GF-D8 (cell line): ENCODE measurements around the gene KIAA1614.

Experiments used
- DNase-seq: peaks from one replicate; lab custom pipeline; 2025; lab: John Stamatoyannopoulos, UW

The KIAA1614 gene

DNA sequence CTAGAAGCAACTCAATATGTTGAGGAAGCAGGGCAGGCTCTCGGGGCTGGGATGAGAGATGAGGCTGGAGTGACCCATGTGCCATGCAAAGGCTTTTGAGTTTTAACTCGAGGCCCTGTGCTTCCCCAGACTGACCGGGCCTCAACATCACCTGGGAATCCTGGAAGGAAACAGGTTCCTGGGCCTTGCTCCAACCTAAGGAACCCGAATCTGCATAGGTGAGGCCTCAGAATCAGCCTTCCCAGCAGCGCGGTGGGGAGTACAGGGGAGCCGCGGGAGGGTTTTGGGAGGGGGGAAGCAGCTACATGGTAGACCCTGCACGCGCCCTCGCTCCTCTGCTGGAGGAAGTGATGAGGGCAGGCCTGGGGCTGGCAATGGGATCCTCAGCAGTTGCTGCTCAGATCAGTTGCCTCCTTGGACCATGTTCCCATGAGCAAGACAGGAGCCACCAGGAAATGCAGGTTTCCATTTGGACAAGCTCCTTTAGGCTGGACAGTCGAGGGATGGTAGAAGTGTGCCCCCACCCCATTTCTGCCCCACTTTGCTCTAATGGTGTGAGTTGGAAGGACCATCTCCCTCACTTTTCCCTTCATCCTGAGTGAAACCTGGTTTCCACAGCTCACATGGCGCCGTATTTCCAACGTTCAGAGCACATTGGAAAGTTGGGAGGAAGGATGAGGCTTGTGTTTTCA, 4.5 kb upstream of the KIAA1614 start:
- no peak for DNase-seq

GRCh38 chr1:180909005-180909414, 3.7 kb upstream of the KIAA1614 start:
- no peak for DNase-seq

DNA sequence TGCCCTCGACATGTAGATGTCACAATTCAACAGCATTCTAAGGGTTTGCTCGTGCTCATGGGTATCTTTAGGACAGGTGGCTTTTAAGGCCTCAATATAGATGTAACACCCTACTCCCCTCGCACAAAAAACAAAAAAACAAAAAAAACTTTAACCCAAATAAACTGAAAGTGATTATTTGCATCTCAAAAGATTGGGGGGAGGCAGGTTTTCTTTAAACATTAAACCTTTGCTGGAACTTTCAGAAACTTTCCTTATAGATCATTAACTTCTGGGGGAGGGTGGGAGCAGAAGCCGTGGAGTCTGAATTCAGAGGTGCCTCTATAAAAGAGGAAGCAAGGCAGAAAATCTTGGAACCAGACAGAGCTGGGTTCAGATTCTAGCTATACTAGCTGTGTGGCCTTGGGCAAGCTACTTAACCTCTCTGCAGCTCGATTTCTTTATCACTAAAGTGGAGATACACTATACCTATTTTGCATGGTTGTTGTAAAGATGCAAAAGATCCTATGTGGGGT, 3.2 kb upstream of the KIAA1614 start:
- DNase-seq, result no peak

DNA sequence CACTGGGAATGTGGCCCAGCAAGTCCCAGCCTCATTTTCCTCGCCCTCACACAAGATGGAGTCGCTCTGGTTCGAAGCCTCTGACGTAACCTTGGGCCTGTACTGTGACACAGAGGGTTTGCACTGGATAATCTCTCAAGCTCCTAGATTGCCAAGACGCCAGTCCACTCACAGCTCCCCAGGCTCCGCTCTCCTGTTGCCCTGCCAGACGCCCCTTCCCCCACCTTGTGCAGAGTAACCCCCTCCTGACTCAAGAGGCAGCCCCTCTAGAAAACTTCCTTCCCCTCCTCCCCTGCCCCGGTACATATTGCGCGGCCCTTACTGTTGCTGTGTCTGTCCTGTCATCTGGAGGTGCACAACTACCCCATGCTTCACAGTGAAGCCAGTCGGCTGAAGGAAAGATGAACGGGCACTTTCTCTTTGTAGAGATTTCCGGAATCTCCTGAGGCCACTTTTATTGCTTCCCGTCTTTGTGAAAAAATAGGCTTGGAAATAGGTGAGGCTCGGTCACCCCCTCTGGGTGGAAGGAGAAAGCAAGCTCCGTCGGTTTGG, 981 bp upstream of the KIAA1614 start:
- no peak for DNase-seq

DNA sequence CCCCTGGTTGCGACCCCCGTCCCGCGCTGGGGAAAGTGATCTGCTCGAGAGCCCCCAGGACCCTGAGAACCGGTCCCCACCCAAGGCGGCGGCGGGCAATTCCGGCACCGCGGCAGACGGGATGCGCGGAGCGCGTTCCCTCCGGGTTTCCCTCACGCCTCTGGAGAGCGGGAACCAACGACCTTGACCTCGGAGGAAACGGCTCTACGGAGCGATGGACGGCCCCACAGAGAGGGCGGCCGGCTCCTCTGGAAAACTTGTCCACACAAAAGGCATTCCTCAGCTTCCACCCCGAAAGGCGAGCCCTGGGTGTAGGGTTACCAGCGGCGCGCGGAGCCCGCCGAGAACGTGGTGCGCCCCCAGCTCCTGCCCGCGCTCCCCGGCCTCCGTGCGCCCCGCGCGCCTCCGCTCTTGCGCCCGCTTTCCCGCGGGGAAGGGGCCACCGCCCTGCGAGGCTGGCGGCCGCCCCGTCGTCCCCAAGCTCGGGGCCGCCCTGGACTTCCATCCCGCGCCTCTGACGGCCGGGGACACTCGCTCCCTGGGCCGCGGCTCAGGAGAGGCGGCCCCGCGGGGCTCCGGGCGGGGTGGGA, 391 bp upstream of the KIAA1614 start:
- no peak for DNase-seq

DNA sequence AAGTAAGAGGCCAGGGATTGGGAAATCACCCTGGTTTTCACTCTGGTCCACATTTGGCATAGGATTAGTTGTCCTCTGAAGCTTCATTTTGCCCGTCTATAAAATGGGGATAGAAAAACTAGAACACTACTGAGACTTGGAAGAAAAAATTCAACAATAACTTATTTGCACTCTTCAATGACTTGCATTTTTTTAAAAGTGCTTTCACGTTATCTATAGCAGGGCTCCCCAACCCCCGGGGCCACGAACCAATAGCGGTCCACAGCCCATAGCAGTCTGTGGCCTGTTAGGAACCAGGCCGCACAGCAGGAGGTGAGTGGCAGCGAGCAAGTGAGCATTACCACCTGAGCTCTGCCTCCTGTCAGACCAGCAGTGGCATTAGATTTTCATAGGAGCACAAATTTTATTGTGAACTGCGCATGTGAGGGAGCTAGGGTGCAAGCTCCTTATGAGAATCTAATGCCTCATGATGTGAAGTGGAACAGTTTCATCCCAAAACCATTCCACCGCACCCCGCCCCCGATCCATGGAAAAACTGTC, 2.8 kb downstream of the KIAA1614 start:
- DNase-seq, result no peak

DNA sequence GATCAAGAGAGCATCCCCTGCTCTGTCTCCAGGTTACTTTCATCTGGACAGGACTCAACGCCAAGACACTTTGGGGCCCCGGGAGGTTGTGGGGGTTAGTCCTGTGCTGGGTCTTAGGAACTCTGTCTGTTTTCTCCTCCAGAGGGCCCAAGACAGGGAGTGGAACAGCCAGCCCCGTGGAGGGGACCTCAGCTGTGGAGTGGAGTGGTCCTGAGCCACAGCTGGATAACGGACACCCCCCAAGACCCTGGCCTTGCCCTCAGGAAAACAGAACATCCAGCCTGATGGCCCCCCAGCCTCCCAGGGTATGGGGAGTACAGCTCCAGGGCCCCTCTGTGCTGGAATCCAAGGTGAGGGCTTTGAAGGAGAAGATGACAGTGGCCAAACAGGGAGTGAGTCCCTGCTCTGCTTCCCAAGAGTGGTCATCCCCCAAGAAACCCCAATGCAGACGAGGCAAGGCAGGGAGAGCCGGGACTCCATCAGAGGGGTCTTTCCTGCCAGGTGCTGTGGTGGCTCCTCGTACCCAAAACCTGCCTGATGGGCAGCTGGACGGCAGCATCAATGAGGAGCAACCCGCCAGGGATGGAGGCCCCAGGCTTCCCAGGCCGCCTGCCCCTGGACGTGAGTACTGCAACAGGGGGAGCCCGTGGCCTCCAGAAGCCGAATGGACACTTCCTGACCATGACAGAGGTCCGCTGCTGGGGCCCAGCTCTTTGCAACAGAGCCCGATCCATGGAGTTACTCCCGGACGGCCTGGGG, 3.5 kb downstream of the KIAA1614 start:
- DNase-seq, result no peak

DNA sequence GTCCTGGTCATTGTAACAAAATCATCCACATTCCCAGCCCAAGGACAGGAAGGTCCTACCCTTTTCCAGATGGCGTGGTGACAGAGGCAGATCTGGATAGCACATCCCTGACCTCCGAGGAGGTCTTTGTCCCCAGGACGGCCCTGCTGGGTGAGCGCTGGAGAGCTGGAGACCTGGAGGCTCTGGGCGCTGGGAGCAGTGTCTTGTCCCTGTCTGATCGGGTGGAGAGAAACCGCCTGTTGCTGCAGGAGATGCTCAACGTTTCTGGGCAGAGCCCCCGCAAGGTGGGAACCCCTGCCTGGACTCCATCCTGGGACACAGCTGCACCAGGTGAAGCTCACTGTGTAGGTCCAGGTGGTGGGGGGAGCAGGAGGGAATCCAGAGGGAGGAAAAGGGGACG, 4.1 kb downstream of the KIAA1614 start:
- no peak for DNase-seq

GRCh38 chr1:180917306-180918065, 4.8 kb downstream of the KIAA1614 start:
- DNase-seq, result no peak

GRCh38 chr1:180918519-180918918, 5.8 kb downstream of the KIAA1614 start:
- no peak for DNase-seq

GRCh38 chr1:180919183-180919700, 6.5 kb downstream of the KIAA1614 start:
- DNase-seq, result no peak

DNA sequence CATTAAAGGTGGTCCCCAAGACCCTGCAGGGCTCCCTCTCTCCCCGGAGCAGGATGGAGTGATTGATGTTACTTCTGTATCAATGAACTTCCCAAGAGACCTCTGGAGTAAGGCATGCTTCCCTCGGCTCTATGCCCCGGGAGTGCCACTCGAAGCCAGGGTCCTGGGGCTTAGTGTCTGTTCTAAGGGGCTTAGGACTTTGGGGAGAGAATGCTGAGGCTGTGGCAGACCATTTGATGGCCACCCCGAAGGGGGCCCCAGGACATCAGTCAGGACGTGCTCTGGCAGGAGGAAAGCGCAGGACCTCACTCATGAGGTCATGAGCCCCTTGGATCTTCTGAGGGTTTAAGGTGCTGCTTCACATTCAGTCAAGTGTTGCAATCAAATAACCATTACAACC, 7.5 kb downstream of the KIAA1614 start:
- no peak for DNase-seq

DNA sequence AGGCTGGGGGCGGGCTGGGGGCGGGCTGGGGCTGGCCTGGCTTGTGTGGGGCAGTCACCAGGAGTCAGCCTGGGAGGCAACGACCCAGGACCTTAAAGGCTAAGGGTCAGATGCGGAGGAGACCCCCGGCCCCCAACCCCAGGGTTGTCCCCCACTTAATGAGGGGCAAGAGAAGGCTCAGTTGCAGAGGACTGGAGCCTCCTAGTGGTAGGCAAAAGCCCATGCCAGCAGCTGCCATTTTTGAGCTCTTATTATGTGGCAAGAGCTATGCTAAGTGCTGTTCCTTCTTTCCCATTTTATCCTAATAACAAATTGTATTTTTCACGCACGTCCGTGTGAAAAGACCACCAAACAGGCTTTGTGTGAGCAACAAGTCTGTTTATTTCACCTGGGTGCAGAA, 8.0 kb downstream of the KIAA1614 start:
- no peak for DNase-seq

DNA sequence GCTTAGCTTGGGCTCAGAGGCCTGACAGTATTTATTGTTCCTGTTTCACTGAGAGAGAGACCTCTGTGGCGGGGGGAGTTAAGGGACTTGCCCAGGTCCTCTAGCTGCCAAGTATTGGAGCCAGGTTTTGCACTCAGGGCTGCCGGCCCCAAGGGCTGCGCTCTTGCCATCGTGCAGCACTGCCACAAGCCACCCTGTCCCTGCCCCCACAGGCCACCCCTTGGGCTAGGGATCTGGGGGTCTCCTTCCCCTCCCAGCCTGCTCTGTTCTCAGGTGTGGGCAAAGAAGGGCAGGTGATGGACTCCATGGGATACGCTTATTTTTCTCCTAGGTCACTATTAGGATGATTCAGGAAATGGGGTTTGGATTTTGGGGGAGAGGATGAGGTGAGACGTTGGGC, 8.7 kb downstream of the KIAA1614 start:
- DNase-seq, result no peak

- no peak for DNase-seq
Observed at GRCh38 chr1:180921891-180922630, 9.4 kb downstream of the KIAA1614 start.

GRCh38 chr1:180922631-180923015, 9.9 kb downstream of the KIAA1614 start:
- no peak for DNase-seq

DNA sequence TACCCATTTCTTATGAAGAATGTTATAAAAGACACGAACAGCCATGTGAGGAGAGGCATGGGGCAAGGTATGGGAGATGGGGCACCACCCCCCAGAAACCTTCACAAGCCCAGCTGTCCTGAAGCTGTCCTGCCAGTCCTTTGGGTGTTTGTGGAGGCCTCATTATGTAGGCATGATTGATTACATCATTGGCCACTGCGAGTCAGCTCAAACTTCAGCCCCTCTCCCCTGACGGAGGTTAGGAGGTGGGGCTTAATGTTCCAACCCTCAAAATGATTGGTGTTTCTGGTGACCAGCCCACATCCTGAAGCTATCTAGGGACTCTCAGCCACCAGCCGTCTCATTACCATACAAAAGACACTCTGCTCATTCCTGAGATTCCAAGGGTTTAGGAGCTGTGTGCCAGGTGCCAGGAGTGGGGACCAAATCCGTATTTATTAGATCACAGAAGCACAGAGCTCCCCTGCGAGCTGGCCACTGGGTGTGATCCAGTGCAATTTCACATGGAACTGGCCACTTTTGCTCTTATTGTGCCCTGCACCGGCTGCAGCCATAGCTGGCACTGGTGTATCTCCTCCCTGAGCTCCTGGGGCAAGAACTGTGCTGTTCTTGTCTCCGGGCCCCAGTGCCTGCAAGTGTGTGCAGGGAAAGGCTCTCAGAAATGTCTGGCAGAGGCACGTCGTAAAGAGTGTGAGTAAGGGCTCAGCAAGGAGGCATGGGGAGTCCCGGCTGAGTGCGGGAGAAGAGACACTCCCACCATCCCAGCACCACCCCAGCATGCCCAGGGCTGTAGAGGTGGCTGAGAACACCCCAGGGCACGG, 10.5 kb downstream of the KIAA1614 start:
- DNase-seq, result no peak

DNA sequence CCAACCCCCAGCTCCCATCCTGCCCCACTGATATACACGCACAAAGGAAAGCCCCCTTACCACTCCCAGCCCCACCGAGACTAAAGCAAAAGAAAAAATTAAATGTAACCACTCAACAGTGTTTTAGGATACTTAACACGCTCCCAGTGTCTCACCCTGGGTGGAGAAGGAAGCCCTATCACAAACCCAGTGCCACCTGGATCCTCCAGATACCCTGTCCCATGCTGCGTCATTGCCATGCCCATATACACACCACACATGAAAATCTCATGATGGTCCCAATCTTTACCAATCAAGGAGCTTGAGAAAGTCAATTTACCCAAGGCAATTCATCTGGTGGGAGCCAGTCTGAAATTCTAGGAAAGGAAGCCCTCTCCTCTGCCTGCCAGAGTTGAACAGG, 11.2 kb downstream of the KIAA1614 start:
- no peak for DNase-seq

- DNase-seq, result no peak
Observed at GRCh38 chr1:180924939-180925338, 12.2 kb downstream of the KIAA1614 start.

DNA sequence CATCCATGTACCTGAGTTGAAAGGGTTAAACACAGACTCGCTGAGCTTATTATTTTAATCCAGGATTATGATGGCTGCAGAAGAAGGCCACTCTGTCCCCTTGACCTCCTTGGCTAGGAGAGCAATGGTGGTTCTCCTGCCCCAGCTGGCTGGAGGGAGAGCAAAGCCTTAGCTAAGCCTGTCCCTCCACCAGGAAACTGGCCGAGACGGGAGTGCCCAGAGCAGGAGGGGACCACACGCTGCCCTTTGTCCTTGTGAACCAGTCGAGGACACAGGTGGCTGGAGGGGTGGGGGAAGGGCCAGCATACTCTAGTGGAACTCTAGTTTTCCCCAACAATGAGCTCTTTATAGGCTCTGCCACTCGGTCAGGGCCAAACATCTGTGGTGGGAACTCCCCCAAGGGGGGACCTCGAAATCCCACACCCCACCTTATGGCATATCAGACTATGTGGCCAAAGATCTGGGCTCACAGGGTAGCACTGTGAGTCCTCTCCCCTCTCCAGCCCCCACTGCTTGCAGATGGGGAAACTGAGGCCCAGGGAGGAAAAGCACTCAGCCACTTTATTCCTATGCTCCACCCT, 12.9 kb downstream of the KIAA1614 start:
- no peak for DNase-seq
